ENCODE results near the gene SEC24C. TPM values are rescaled to one million over a fixed set of nuclear protein-coding genes. Genes with fewer than 3 reads are reported as not detected.
A peak's percentile ranks its signal among the peaks of the same experiment; 100 is the strongest.

The SEC24C gene
- total RNA-seq, 1 donor from 2014 or later = 106 TPM

- no peaks in the 10 kb centered on the region for H3K9me3 Mint-ChIP-seq
- H3K27me3 Mint-ChIP-seq = no peaks in the 10 kb centered on the region
- no peak for DNase-seq
- intact Hi-C loops (cut with micrococcal nuclease) = no loop called here
- peak overlapping the region; percentile 83 for H3K27ac Mint-ChIP-seq
- H3K36me3 Mint-ChIP-seq (ENCODE audit: low read depth) = peaks cover 58% of the 10 kb centered on the region
- peak overlapping the region; percentile 87 for H3K4me3 Mint-ChIP-seq
- H3K4me1 Mint-ChIP-seq = peaks cover 51% of the 10 kb centered on the region
These were observed 65.1 kb downstream of the SEC24C start for GRCh38 chr10:73809061-73809818.

DNA sequence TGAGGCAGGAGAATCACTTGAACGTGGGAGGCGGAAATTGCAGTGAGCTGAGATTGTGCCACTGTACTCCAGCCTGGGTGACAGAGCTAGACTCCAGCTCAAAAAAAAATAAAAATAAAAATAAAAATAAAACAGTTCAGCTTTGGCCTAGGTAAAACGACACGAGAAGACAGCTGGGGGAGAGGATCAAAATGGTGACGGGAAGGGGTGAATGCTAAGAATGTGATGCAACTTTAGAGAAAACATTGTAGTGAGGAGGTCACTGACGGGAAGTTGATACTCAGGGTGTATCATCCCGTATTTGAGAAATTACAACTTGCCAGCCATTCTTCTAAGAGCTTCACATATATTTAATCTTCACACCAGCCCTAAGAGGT, 66.2 kb downstream of the SEC24C start:
- Mint-ChIP-seq H3K36me3 (ENCODE audit: low read depth) (peaks cover 55% of the 10 kb centered on the region), H3K27me3 (no peaks in the 10 kb centered on the region), H3K4me1 (peaks cover 48% of the 10 kb centered on the region), H3K27ac (peak overlapping the region; percentile 94), H3K4me3 (peak overlapping the region; percentile 87), H3K9me3 (no peaks in the 10 kb centered on the region)
- no peak for DNase-seq
- intact Hi-C loops (cut with micrococcal nuclease) = loop anchor here (5.0 kb wide), 1 partner anchor 38 kb away; a partner anchor contains a TSS

DNA sequence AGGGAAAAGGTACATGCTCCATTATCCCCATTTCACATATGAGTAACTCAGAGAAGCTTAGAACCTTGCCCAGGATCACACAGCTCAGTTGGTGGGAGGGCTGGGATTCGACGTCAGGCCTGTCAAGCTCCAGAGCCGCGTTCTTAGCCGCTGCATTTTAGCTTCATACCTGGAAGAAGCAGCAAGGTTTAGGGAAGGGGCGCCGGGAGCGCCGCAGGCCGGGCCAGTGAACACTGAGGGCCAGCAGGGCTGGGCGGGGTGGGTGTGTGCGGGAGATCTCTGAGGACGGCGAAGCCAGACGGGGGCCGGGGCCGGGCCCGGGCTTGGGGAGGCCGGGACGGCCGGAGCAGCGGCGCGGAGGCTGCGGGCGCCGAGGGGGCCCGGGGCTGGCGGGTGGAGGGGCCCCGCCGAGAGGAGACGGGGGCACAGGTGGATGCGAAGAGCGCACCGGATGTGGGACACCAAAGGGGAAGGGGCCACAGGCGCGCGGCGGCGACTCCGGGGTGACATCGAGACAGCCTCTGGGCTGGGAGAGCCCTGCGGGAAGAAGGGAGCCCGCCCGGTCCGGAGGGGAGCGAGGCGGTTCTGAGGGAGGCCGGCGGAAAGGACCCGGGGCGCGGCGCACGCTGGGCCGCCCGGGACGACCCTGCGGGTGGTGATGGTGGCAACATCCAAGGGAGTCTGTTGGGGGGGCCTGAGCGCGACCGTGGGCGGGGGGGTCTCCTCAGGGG, 66.7 kb downstream of the SEC24C start:
- peaks cover 51% of the 10 kb centered on the region for H3K36me3 Mint-ChIP-seq (ENCODE audit: low read depth)
- H3K4me1 Mint-ChIP-seq = peaks cover 43% of the 10 kb centered on the region
- intact Hi-C loops (cut with micrococcal nuclease) = loop anchor here (1.0 to 5.0 kb wide), 4 partner anchors 26 to 81 kb away; partner anchors contain the start of gene ZSWIM8
- H3K27me3 Mint-ChIP-seq = no peaks in the 10 kb centered on the region
- DNase-seq = peak; percentile 89
- H3K9me3 Mint-ChIP-seq = no peaks in the 10 kb centered on the region
- peak overlapping the region; percentile 94 for H3K27ac Mint-ChIP-seq
- peak overlapping the region; percentile 87 for H3K4me3 Mint-ChIP-seq

GRCh38 chr10:73812657-73813056, 68.5 kb downstream of the SEC24C start:
- H3K4me3 Mint-ChIP-seq = peak overlapping the region; percentile 58
- no peaks in the 10 kb centered on the region for H3K27me3 Mint-ChIP-seq
- H3K4me1 Mint-ChIP-seq = peaks cover 25% of the 10 kb centered on the region
- H3K27ac Mint-ChIP-seq = peak overlapping the region; percentile 66
- intact Hi-C loops (cut with micrococcal nuclease) = loop anchor here (5.0 kb wide), 1 partner anchor 40 kb away; a partner anchor contains a TSS
- H3K9me3 Mint-ChIP-seq = no peaks in the 10 kb centered on the region
- no peak for DNase-seq
- H3K36me3 Mint-ChIP-seq (ENCODE audit: low read depth) = peaks cover 39% of the 10 kb centered on the region

- Mint-ChIP-seq H3K4me3 (no peak overlapping the region), H3K27me3 (no peaks in the 10 kb centered on the region), H3K27ac (no peak overlapping the region), H3K4me1 (peaks cover 22% of the 10 kb centered on the region), H3K36me3 (ENCODE audit: low read depth) (peaks cover 32% of the 10 kb centered on the region), H3K9me3 (no peaks in the 10 kb centered on the region)
- intact Hi-C loops (cut with micrococcal nuclease) = loop anchor here (5.0 kb wide), 1 partner anchor 41 kb away; a partner anchor contains a TSS
- DNase-seq = no peak
These were observed 69.2 kb downstream of the SEC24C start for GRCh38 chr10:73813333-73813732.

GRCh38 chr10:73814276-73814895, 70.2 kb downstream of the SEC24C start:
- Mint-ChIP-seq H3K4me3 (no peak overlapping the region), H3K27me3 (no peaks in the 10 kb centered on the region), H3K36me3 (ENCODE audit: low read depth) (peaks cover 25% of the 10 kb centered on the region), H3K9me3 (no peaks in the 10 kb centered on the region), H3K4me1 (peaks cover 11% of the 10 kb centered on the region), H3K27ac (no peak overlapping the region)
- DNase-seq = no peak
- intact Hi-C loops (cut with micrococcal nuclease) = loop anchor here (5.0 kb wide), 1 partner anchor 42 kb away; a partner anchor contains a TSS

- no peak for DNase-seq
- intact Hi-C loops (cut with micrococcal nuclease) = loop anchor here (5.0 kb wide), 1 partner anchor 43 kb away; a partner anchor contains a TSS
- Mint-ChIP-seq H3K4me3 (no peak overlapping the region), H3K9me3 (no peaks in the 10 kb centered on the region), H3K36me3 (ENCODE audit: low read depth) (peaks cover 20% of the 10 kb centered on the region), H3K27ac (no peak overlapping the region), H3K4me1 (peaks cover 4% of the 10 kb centered on the region), H3K27me3 (no peaks in the 10 kb centered on the region)
These were observed 70.9 kb downstream of the SEC24C start for GRCh38 chr10:73814896-73815718.

GRCh38 chr10:73815719-73816030, 71.5 kb downstream of the SEC24C start:
- intact Hi-C loops (cut with micrococcal nuclease) = no loop called here

GRCh38 chr10:73816917-73817729, 73.0 kb downstream of the SEC24C start:
- Mint-ChIP-seq H3K27ac (peak overlapping the region; percentile 41), H3K36me3 (ENCODE audit: low read depth) (peaks cover 21% of the 10 kb centered on the region), H3K4me3 (no peak overlapping the region), H3K4me1 (no peaks in the 10 kb centered on the region), H3K9me3 (no peaks in the 10 kb centered on the region), H3K27me3 (no peaks in the 10 kb centered on the region)
- DNase-seq = no peak
- intact Hi-C loops (cut with micrococcal nuclease) = no loop called here

More at GRCh38 chr10:73815719-73816030, 71.5 kb downstream of the SEC24C start:
- DNase-seq = no peak
- Mint-ChIP-seq H3K4me3 (no peak overlapping the region), H3K27ac (no peak overlapping the region), H3K36me3 (ENCODE audit: low read depth) (peaks cover 16% of the 10 kb centered on the region), H3K4me1 (no peaks in the 10 kb centered on the region), H3K9me3 (no peaks in the 10 kb centered on the region), H3K27me3 (no peaks in the 10 kb centered on the region)

DNA sequence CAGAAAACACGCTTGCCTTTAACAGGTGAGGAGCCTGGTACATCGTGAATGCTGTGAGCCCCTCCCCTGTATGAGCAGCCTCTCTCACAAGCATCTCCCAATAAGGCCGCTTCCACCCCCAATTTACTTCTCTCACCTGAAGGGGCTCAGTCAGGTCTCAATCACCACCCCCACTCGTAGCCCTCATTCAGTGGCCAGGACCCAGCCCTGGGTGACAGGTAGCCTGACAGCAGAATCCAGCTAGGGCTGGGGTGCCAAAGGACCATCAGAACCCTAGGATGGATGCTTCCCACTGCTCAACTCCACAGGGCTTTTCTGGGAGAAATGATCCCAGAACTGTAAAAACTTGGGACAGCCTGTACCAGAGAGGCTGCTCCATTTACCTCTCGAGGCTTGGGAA, 73.7 kb downstream of the SEC24C start:
- H3K36me3 Mint-ChIP-seq (ENCODE audit: low read depth) = peaks cover 25% of the 10 kb centered on the region
- DNase-seq = no peak
- H3K9me3 Mint-ChIP-seq = no peaks in the 10 kb centered on the region
- no peak overlapping the region for H3K4me3 Mint-ChIP-seq
- intact Hi-C loops (cut with micrococcal nuclease) = no loop called here
- no peak overlapping the region for H3K27ac Mint-ChIP-seq
- no peaks in the 10 kb centered on the region for H3K4me1 Mint-ChIP-seq
- H3K27me3 Mint-ChIP-seq = no peaks in the 10 kb centered on the region

GRCh38 chr10:73818402-73818801, 74.2 kb downstream of the SEC24C start:
- no peaks in the 10 kb centered on the region for H3K4me1 Mint-ChIP-seq
- no peak for DNase-seq
- intact Hi-C loops (cut with micrococcal nuclease) = no loop called here
- H3K9me3 Mint-ChIP-seq = no peaks in the 10 kb centered on the region
- H3K27ac Mint-ChIP-seq = no peak overlapping the region
- no peak overlapping the region for H3K4me3 Mint-ChIP-seq
- H3K36me3 Mint-ChIP-seq (ENCODE audit: low read depth) = peaks cover 23% of the 10 kb centered on the region
- no peaks in the 10 kb centered on the region for H3K27me3 Mint-ChIP-seq

DNA sequence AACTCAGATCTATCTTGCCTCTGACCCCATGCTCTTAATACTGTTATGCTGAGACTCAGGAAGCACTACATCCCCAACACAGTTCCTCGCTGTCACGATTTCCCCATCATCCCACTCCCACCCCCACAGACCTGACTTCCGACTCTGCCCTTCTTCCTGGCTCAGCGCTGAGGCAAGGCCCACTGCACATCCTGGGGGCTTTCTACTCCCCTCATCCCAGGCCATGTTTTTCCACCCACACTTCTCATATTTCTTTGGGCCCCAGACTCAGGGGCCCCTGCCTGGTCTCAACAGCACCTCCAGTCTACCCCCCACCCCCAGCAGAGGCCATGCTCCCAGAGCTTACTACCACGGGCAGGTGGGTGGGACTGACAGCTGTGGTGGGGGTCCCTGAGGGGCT, 74.9 kb downstream of the SEC24C start:
- Mint-ChIP-seq H3K9me3 (no peaks in the 10 kb centered on the region), H3K36me3 (ENCODE audit: low read depth) (peaks cover 23% of the 10 kb centered on the region), H3K27me3 (no peaks in the 10 kb centered on the region), H3K4me3 (no peak overlapping the region), H3K27ac (no peak overlapping the region), H3K4me1 (no peaks in the 10 kb centered on the region)
- intact Hi-C loops (cut with micrococcal nuclease) = no loop called here
- DNase-seq = no peak
